GM12892 (cell line): Measurements from ENCODE around the gene NPAS3.

Source experiments
- DNase-seq: peaks from one replicate; pipeline ENCODE4 v3.0.0; 2011; ENCODE audit not compliant: insufficient read length
- FAIRE-seq: peaks from 2 replicates; lab custom pipeline; 2011; peaks lifted over from hg19 to GRCh38; lab: Jason Lieb, UNC
- POLR2A ChIP-seq: IDR thresholded peaks from 2 replicates; pipeline ENCODE4 v1.6.1; 2011; ENCODE audit warnings: low read depth, low read length, control low read depth
- POLR2AphosphoS5 ChIP-seq: IDR thresholded peaks from 2 replicates; pipeline ENCODE4 v1.6.1; 2011; ENCODE audit warnings: low read depth, low read length, control low read depth
- TAF1 ChIP-seq: IDR thresholded peaks from 2 replicates; pipeline ENCODE4 v1.6.1; 2011; ENCODE audit warnings: low read depth, mild to moderate bottlenecking, control low read depth, low read length, borderline replicate concordance

The NPAS3 gene

GRCh38 chr14:33241331-33241730 lies 302.7 kb downstream of the NPAS3 start:
- no peak for DNase-seq
- FAIRE-seq = no peak

GRCh38 chr14:33249233-33249820 lies 310.6 kb downstream of the NPAS3 start:
- TF ChIP-seq POLR2AphosphoS5 (no peak), POLR2A (no peak), TAF1 (no peak)
- DNase-seq (no peak), FAIRE-seq (no peak)

More at GRCh38 chr14:33241331-33241730, 302.7 kb downstream of the NPAS3 start:
- no peak for TF ChIP-seq POLR2AphosphoS5
- no peak for TF ChIP-seq TAF1
- no peak for TF ChIP-seq POLR2A

GRCh38 chr14:33250963-33251362 lies 312.3 kb downstream of the NPAS3 start:
- FAIRE-seq (no peak), DNase-seq (no peak)
- no peak for TF ChIP-seq POLR2A
- TF ChIP-seq POLR2AphosphoS5 = no peak
- TF ChIP-seq TAF1 = no peak

- FAIRE-seq = no peak
- TF ChIP-seq POLR2A (no peak), TAF1 (no peak), POLR2AphosphoS5 (no peak)
- DNase-seq = no peak
These were observed 315.7 kb downstream of the NPAS3 start for GRCh38 chr14:33254342-33254741.

GRCh38 chr14:33254861-33255395 lies 316.2 kb downstream of the NPAS3 start:
- DNase-seq (no peak), FAIRE-seq (no peak)

GRCh38 chr14:33257796-33258195 lies 319.1 kb downstream of the NPAS3 start:
- no peak for FAIRE-seq
- no peak for TF ChIP-seq POLR2A
- TF ChIP-seq TAF1 = no peak
- no peak for TF ChIP-seq POLR2AphosphoS5
- no peak for DNase-seq

More at GRCh38 chr14:33254861-33255395, 316.2 kb downstream of the NPAS3 start:
- TF ChIP-seq POLR2AphosphoS5 = no peak

GRCh38 chr14:33259764-33260163 lies 321.1 kb downstream of the NPAS3 start:
- no peak for DNase-seq
- FAIRE-seq = no peak
- no peak for TF ChIP-seq TAF1
- TF ChIP-seq POLR2A = no peak
- TF ChIP-seq POLR2AphosphoS5 = no peak

DNA sequence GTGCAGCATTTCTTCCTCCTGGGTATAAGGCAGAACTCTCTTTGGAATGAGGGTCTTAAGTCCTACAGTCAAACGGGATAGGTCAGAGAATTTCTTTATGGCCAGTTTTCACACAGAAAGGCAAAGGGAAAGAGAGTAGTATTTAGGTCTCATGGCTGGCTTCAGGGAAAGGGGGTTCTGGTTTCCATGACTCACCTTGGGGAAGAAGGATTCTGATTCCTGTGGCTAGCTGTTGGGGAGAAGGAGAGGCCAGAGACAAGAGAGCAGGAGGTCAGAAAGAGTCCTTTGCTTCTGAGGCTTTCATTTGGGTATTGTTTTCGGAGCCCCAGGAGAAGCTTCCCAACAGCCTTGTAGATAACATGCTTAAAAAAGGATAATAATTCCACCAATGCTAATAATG lies 332.5 kb downstream of the NPAS3 start:
- FAIRE-seq = no peak
- no peak for DNase-seq
- TF ChIP-seq TAF1 (no peak), POLR2A (no peak), POLR2AphosphoS5 (no peak)

- DNase-seq (no peak), FAIRE-seq (no peak)
- TF ChIP-seq TAF1 = no peak
- TF ChIP-seq POLR2AphosphoS5 = no peak
- no peak for TF ChIP-seq POLR2A
These were observed 333.2 kb downstream of the NPAS3 start for GRCh38 chr14:33271891-33272290.

DNA sequence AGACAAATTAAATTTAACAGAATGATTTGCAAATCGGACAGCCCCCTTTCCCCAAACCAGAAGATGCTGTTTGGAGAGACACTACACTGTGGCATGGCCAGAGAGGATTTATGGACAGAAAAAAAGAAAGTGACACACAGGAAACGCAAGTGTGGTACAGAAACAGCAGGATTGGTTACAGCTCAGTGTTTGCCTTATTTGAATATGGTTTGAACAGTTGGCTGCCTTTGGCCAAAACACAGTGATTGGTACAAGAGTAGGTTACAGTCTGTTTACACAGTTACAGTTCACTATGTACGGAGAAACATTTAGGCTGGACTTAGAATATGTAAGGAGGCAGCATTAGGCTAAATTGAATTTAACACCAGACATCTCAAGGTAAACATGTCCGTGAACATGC lies 335.3 kb downstream of the NPAS3 start:
- FAIRE-seq (no peak), DNase-seq (no peak)
- TF ChIP-seq POLR2A (no peak), TAF1 (no peak)

- FAIRE-seq (no peak), DNase-seq (no peak)
- TF ChIP-seq POLR2AphosphoS5 (no peak), TAF1 (no peak), POLR2A (no peak)
These were observed 337.2 kb downstream of the NPAS3 start for GRCh38 chr14:33275879-33276278.

DNA sequence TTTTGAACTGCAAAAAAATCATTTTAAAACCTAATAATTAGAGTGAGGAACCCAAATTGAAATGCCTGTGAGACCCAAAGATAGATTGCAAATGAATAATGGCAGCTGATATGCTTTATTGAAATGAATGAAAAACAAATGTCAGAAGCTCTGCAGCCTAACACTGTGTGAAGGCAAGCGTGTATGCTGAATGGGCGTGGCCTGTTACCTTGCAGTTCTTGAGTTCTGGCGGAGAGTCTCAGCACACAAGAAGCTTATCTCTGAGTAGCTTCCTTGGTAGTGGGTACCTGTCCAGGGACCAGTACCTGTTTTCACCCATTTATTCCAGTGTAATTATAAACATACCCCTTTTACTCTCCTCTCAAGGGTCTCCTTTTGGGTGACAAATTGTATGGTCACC lies 341.2 kb downstream of the NPAS3 start:
- DNase-seq = no peak
- TF ChIP-seq POLR2A (no peak), TAF1 (no peak), POLR2AphosphoS5 (no peak)

DNA sequence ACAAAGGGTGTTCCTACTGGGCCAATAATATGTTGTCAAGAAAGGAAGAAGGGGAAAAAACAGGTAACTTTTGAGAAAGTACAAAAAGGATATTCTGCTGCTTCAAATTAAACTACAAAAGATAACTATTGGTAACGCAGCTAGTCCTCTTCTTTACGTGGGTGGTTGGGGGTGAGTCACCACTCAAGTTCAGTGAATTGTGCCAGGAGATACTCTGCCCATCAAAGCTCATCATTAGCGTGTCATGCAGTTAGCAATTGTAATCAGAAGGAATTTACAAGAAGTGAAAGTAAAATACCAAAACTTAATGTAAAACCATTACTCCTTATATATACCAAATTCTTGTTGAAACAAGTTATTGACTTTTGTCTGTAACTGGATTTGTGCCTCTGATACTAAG lies 342.0 kb downstream of the NPAS3 start:
- FAIRE-seq (no peak), DNase-seq (no peak)
- TF ChIP-seq TAF1 (no peak), POLR2A (no peak), POLR2AphosphoS5 (no peak)

More for the DNA sequence above, 341.2 kb downstream of the NPAS3 start:
- no peak for FAIRE-seq
